Lower lobe of right lung (tissue), 2 donors: ENCODE results near the gene IZUMO4. TPM values are rescaled to one million over a fixed set of nuclear protein-coding genes. Genes with fewer than 3 reads are reported as not detected.

ENCODE experiments used
- ATAC-seq, 2 donors: fragments of 200-7000 bp; cut with Tn5 transposase; one replicate each; pipeline ENCODE4 v1.9.1; 2020 to 2022; ENCODE audit warnings: mild to moderate bottlenecking in 2 of 2, moderate library complexity in 2 of 2
- DNase-seq: peaks from one replicate; pipeline ENCODE4 v3.0.0-alpha.2; 2020
- H3K27ac ChIP-seq: fragments of 200-600 bp; one replicate; pipeline ENCODE4 v1.8.0; 2022
- H3K27me3 ChIP-seq: fragments of 200-600 bp; one replicate; pipeline ENCODE4 v1.8.0; 2022; ENCODE audit warnings: low read depth
- H3K36me3 ChIP-seq: fragments of 200-600 bp; one replicate; pipeline ENCODE4 v1.8.0; 2022; ENCODE audit warnings: mild to moderate bottlenecking
- H3K4me1 ChIP-seq: fragments of 200-600 bp; one replicate; pipeline ENCODE4 v1.8.0; 2022
- H3K4me3 ChIP-seq: fragments of 200-600 bp; one replicate; pipeline ENCODE4 v1.8.0; 2022; ENCODE audit warnings: mild to moderate bottlenecking
- H3K9me3 ChIP-seq: fragments of 200-600 bp; one replicate; pipeline ENCODE4 v1.8.0; 2022
- intact Hi-C: fragments of 100-400 bp; cut with DNase I; formaldehyde crosslinking; loops from one replicate; pipeline ENCODE4 v1.11.0; 2022
- total RNA-seq: library from RNA; stranded (reverse); fragmentation: NEBNext Ultra II Directional; extraction: Animal tissue kit (Norgen Biotek cat#: 25700); gene quantifications from one replicate; pipeline ENCODE4 v1.2.1, GENCODE V29; 2021
- TF ChIP-seq, protein P1 (sequence below): fragments of 200-600 bp; IDR thresholded peaks from one replicate; pipeline ENCODE4 v1.8.0; 2022; ENCODE audit warnings: antibody characterized with exemption, mild to moderate bottlenecking
- donor health status: DM: no; HTN: yes; CAD: no; lungs with severe emphysema.

Gene IZUMO4
- total RNA-seq, 1 donor from 2014 or later, result 7.4 TPM

DNA sequence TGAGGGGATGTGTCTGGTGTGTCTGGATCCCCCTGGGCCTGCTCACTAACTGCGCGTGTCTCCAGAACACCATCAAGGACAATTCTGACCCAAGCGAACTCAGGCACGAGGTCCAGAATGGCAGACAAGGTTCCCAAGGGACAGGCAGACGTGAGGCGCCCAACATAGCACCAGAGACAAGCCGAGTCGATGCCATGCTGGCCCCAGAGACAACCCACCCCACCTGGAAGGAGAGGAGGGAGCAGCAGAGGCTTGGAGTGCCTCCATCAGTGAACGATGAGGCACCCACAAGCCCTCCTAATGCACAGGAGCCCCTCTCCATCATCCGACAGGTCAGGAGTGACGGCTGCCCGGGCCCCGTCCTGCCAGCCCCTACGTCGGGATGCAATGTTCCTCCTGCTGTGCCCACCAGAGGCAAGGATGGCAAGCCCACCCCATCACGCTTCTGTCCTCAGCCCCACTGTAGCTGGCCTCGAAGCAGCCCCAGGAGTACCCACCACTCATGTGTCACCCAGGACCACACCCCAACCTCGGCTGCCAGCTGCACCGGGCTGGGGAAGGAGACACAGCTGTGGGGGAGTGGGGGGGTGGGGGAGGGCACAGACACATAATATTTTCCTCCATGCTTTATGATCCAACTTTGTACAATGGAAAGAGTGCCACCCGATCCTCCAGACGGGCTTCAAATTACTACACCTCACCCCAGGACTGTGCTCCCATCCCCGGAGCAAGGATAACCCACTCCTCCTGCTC is 42.8 kb downstream of the IZUMO4 start:
- TF ChIP-seq, protein P1, sequence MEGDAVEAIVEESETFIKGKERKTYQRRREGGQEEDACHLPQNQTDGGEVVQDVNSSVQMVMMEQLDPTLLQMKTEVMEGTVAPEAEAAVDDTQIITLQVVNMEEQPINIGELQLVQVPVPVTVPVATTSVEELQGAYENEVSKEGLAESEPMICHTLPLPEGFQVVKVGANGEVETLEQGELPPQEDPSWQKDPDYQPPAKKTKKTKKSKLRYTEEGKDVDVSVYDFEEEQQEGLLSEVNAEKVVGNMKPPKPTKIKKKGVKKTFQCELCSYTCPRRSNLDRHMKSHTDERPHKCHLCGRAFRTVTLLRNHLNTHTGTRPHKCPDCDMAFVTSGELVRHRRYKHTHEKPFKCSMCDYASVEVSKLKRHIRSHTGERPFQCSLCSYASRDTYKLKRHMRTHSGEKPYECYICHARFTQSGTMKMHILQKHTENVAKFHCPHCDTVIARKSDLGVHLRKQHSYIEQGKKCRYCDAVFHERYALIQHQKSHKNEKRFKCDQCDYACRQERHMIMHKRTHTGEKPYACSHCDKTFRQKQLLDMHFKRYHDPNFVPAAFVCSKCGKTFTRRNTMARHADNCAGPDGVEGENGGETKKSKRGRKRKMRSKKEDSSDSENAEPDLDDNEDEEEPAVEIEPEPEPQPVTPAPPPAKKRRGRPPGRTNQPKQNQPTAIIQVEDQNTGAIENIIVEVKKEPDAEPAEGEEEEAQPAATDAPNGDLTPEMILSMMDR, result no peak
- Histone ChIP-seq H3K27ac (no peak overlapping the region), H3K4me1 (no peaks in the 10 kb centered on the region), H3K9me3 (no peaks in the 10 kb centered on the region), H3K27me3 (no peaks in the 10 kb centered on the region), H3K36me3 (peaks cover 54% of the 10 kb centered on the region), H3K4me3 (no peak overlapping the region)
- DNase-seq, result no peak
- intact Hi-C loops, result no loop called here
- no peak for ATAC-seq

DNA sequence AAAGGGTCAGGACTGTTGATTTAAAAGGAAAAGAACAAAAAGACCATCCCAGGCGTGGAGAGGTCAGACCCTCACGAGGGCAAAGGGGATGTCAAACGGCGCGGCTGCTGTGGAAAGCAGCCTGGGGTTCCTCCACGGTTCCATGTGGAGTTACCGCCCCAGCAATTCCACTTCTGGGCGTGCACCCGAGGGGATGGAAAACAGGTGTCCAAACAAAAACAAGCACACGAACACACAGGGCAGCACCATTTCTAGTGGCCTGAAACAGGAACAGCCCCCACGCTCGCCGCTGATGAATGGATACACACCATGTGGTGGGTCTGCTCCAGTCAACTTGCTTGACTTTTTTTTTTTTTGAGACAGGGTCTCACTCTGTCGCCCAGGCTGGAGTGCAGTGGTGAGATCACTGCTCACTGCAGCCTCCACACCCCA is 43.4 kb downstream of the IZUMO4 start:
- no peaks in the 10 kb centered on the region for H3K4me1 ChIP-seq
- H3K4me3 ChIP-seq, result no peak overlapping the region
- ATAC-seq (no peak), DNase-seq (no peak)
- H3K9me3 ChIP-seq, result no peaks in the 10 kb centered on the region
- intact Hi-C loops, result no loop called here
- no peak overlapping the region for H3K27ac ChIP-seq
- TF ChIP-seq, protein P1, result no peak
- no peaks in the 10 kb centered on the region for H3K27me3 ChIP-seq
- peaks cover 53% of the 10 kb centered on the region for H3K36me3 ChIP-seq

DNA sequence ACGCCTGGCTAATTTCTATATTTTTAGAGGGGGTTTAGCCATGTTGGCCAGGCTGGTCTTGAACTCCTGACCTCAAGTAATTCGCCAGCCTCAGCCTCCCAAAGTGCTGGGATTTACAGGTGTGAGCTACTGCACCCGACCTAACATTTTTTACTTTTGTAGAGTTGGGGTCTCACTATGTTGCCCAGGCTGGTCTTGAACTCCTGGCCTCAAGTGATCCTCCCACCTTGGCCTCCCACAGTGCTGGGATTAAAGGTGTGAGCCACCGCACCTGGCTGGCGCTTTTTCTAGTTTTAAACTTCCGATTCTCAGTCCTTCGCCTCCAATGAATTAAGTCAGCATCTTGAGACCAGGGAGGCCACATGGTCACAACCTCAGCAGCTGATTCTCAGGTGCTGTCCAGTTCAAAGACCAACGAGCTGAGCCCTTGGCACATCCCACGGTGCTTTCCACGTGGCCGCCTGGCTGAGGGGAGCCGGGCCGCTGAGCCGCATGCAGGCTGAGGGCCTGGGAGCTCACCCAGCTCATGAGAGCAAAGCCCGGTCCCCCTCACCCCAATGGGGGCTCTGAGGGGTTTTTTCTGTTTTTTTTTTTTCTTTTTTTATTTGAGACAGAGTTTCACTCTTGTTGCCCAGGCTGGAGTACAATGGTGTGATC is 45.6 kb downstream of the IZUMO4 start:
- H3K9me3 ChIP-seq, result no peaks in the 10 kb centered on the region
- DNase-seq (no peak), ATAC-seq (no peak)
- intact Hi-C loops, result no loop called here
- H3K27me3 ChIP-seq, result no peaks in the 10 kb centered on the region
- H3K27ac ChIP-seq, result no peak overlapping the region
- TF ChIP-seq, protein P1, result no peak
- H3K4me1 ChIP-seq, result peaks cover 5% of the 10 kb centered on the region
- peaks cover 44% of the 10 kb centered on the region for H3K36me3 ChIP-seq
- no peak overlapping the region for H3K4me3 ChIP-seq

DNA sequence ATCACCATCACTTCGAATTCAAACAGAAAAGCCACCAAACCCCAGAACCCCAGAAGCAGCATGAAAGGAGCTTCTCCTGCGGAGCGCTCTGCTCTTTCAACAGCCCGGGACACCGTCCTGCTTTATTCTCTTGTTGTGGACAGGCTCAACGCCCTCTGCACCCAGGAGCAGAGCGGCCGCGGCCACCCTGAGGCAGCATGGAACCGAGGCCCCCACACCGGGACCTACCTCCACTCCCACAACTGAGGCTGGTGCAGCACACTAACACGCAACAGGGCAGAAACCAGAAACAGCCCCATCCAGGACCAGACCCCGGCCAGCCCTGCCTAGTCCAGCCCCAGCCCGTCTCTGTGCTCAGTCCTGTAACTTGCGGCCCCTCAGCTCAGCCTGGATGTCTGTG is 47.5 kb downstream of the IZUMO4 start:
- H3K4me1 ChIP-seq, result peaks cover 17% of the 10 kb centered on the region
- intact Hi-C loops, result no loop called here
- no peak overlapping the region for H3K4me3 ChIP-seq
- peaks cover 27% of the 10 kb centered on the region for H3K36me3 ChIP-seq
- H3K27ac ChIP-seq, result no peak overlapping the region
- ATAC-seq (no peak), DNase-seq (no peak)
- H3K9me3 ChIP-seq, result no peaks in the 10 kb centered on the region
- H3K27me3 ChIP-seq, result no peaks in the 10 kb centered on the region
- TF ChIP-seq, protein P1, result no peak

DNA sequence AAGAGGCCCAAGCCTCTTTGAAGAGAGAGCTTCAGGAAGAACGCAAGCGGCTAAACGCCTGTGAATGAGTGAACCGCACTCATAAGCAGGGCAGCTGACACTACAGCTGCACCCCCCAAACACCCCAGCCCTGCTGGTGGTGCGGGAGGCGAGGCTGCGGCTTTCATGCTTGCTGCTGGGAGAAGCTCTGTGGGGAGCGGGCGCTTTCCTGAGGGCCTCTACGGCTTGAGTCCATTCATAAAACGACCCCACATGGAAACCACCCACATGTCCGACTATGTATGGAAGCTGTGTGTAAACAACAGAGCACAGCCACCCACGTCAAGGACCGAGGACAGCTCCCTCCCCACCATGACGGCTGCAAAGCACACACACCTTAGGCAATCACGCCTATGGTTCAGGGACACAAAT is 49.1 kb downstream of the IZUMO4 start:
- DNase-seq (no peak), ATAC-seq (no peak)
- peaks cover 33% of the 10 kb centered on the region for H3K4me1 ChIP-seq
- TF ChIP-seq, protein P1, result no peak
- no peak overlapping the region for H3K4me3 ChIP-seq
- no peak overlapping the region for H3K27ac ChIP-seq
- peaks cover 15% of the 10 kb centered on the region for H3K36me3 ChIP-seq
- intact Hi-C loops, result no loop called here
- H3K27me3 ChIP-seq, result no peaks in the 10 kb centered on the region
- H3K9me3 ChIP-seq, result no peaks in the 10 kb centered on the region
